Activated T-cell treated with anti-CD3 and anti-CD28 coated beads, Interleukin-2, amount 50 U/mL, for 48 hours (primary cell): ENCODE measurements around the gene PLGRKT.
"Not testable (repeated sequence)": the region's sequence is repeated elsewhere in the genome, so short reads cannot be mapped to it uniquely, and the experiment has no call there.

Source experiments
- DNase-seq, 2 experiments: peaks; one replicate each; pipeline ENCODE4 v3.0.0-alpha.2; 2020

The PLGRKT gene

GRCh38 chr9:5375091-5375490, 62.6 kb downstream of the PLGRKT start:
- peak; percentile 33 for DNase-seq

- no peak for DNase-seq
Measured at GRCh38 chr9:5364294-5365024, 73.3 kb downstream of the PLGRKT start.

GRCh38 chr9:5361326-5362010, 76.3 kb downstream of the PLGRKT start:
- DNase-seq = no peak

- DNase-seq = no peak
Measured at GRCh38 chr9:5360341-5360740, 77.4 kb downstream of the PLGRKT start.

GRCh38 chr9:5357431-5358105, 80.2 kb downstream of the PLGRKT start:
- no peak for DNase-seq

GRCh38 chr9:5355817-5356216, 81.9 kb downstream of the PLGRKT start:
- DNase-seq = no peak

- no peak for DNase-seq
Measured at GRCh38 chr9:5355226-5355625, 82.5 kb downstream of the PLGRKT start.

GRCh38 chr9:5354184-5354583, 83.5 kb downstream of the PLGRKT start:
- DNase-seq = no peak

GRCh38 chr9:5352637-5353248, 85.0 kb downstream of the PLGRKT start:
- no peak for DNase-seq

GRCh38 chr9:5338992-5339981, 98.4 kb downstream of the PLGRKT start, which contains the start of gene RLN1:
RLN1 (minus strand) TSS chr9:5339876; CDS start chr9:5339746, 130 bp downstream.
- peak; percentile 57 to 62 for DNase-seq

- DNase-seq = no peak
Measured at GRCh38 chr9:5336688-5337087, 101.0 kb downstream of the PLGRKT start.

- not testable (repeated sequence) for DNase-seq
Measured at GRCh38 chr9:5331276-5331675, 106.4 kb downstream of the PLGRKT start.

GRCh38 chr9:5326893-5327548, 110.7 kb downstream of the PLGRKT start:
- no peak for DNase-seq

- no peak for DNase-seq
Measured at GRCh38 chr9:5326187-5326586, 111.5 kb downstream of the PLGRKT start.

GRCh38 chr9:5321601-5322000, 116.1 kb downstream of the PLGRKT start:
- DNase-seq = not testable (repeated sequence)

- no peak for DNase-seq
Measured at GRCh38 chr9:5321058-5321457, 116.7 kb downstream of the PLGRKT start.

- not testable (repeated sequence) for DNase-seq
Measured at GRCh38 chr9:5316406-5316805, 121.3 kb downstream of the PLGRKT start.

- DNase-seq = no peak
Measured at GRCh38 chr9:5315187-5315923, 122.4 kb downstream of the PLGRKT start.

- no peak for DNase-seq
Measured at GRCh38 chr9:5310851-5311250, 126.9 kb downstream of the PLGRKT start.
